SU-DHL-6 (cell line): ENCODE results near the gene SPATA32.

Source experiments
- CTCF ChIP-seq: fragments of 200-600 bp; sonication (generic); IDR thresholded peaks from one replicate; pipeline ENCODE4 v1.5.1; 2017; ENCODE audit warnings: antibody characterized with exemption, mild to moderate bottlenecking, low read length, moderate library complexity; ENCODE audit not compliant: insufficient read depth, poor library complexity, severe bottlenecking
- EZH2phosphoT487 ChIP-seq: fragments of 200-600 bp; sonication (generic), shearing (Covaris generic); conservative IDR thresholded peaks from 2 replicates; pipeline ENCODE4 v1.6.1; 2018; ENCODE audit warnings: mild to moderate bottlenecking, antibody characterized with exemption, low read length, moderate library complexity, mixed read lengths

DNA sequence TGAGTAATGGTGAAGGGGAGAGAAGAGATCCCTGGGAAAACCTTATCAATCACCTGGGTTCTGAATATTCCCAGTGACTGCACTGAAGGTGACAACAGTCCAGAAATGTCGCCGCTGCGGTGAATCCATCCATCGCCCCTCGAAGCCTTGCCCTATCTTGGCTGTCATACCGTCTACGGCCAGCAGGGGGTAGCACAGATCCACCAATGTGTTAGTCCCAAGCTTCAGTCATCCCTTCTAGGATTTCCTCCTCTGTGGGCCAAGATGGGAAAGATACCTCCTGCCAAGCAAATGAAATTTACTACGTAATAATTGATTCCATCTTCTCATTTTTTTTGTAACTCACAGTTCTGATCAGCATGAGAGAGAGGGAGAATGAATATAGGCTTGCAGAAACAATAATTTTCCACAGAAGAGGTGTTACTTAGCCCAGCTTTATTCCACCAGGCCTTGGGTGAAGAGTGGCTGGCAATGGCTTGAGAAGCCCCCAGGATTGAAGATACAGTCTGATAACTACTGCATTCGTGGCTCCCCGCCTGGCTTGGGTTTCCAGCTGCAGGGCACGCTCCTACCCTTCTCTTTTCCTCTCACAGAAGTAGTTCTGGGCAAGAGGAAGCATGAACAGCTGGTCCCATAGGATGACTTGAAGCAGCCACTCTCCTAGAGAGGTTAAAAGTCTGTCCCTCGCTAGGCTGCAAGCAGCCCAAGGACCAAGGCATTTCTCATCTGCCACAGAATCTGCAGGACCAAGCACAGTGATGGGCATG, 42.8 kb downstream of the SPATA32 start:
- peak; percentile 85 for TF ChIP-seq CTCF
- TF ChIP-seq EZH2phosphoT487, result no peak
